HepG2 (cell line): ENCODE data around the gene TTC28. TPM values are rescaled to one million over a fixed set of nuclear protein-coding genes. Genes with fewer than 3 reads are reported as not detected.

ENCODE experiments used
- ATAC-seq: fragments of 200-7000 bp; cut with Tn5 transposase; 3 replicates; pipeline ENCODE4 v1.9.1; 2020; ENCODE audit warnings: mild to moderate bottlenecking, moderate library complexity
- BruUV-seq: library from RNA; stranded (reverse); fragments of 400-500 nt; replicated peaks from 2 replicates; lab custom pipeline; 2021; lab: Mats Ljungman, UMichigan
- CTCF ChIA-PET: fragments of 300-600 bp; formaldehyde crosslinking; extraction: SDS; loops from one replicate; lab custom pipeline; 2021; ENCODE audit warnings: low total read pairs, inconsistent platforms, low intra/inter-chr PET ratio; lab: Yijun Ruan, JAX
- POLR2A ChIA-PET: fragments of 350-600 bp; sonication (Branson Sonifier 250); formaldehyde crosslinking; loops from one replicate; lab custom pipeline; 2020; ENCODE audit warnings: antibody characterized with exemption, inconsistent platforms; lab: Yijun Ruan, JAX
- DNase-seq: peaks from one replicate; pipeline ENCODE4 v3.0.0-alpha.2; 2015; ENCODE audit warnings: low spot score
- FAIRE-seq: peaks from 3 replicates; lab custom pipeline; 2011; peaks lifted over from hg19 to GRCh38; lab: Jason Lieb, UNC
- H2AFZ ChIP-seq: one replicate; pipeline ENCODE4 v1.6.1; 2011; ENCODE audit warnings: low read length, inconsistent platforms
- H3K27ac ChIP-seq: fragments of 300-600 bp; 3 replicates; pipeline ENCODE4 v1.8.0; 2011; ENCODE audit warnings: mixed run types, mild to moderate bottlenecking, mixed read lengths, low read length, inconsistent platforms; ENCODE audit not compliant: insufficient read depth; ENCODE audit errors: extremely low read length
- H3K27me3 ChIP-seq, 2 experiments: fragments of 200-600 bp in 1 of 2; 2 replicates in 1 of 2; 3 replicates in 1 of 2; pipeline versions ENCODE4 v1.6.0 to v1.8.0; 2011; ENCODE audit warnings: low read length in 2 of 2, mild to moderate bottlenecking in 2 of 2, moderate library complexity in 2 of 2, inconsistent platforms in 1 of 2; ENCODE audit not compliant: insufficient read depth in 2 of 2, control insufficient read depth in 1 of 2
- H3K36me3 ChIP-seq, 2 experiments: fragments of 200-600 bp in 1 of 2; replicated peaks in 1 of 2; 2 replicates in 1 of 2; 3 replicates in 1 of 2; pipeline versions ENCODE4 v1.5.1 to v1.8.0; 2011; ENCODE audit warnings: low read length in 2 of 2, inconsistent platforms in 1 of 2; ENCODE audit not compliant: insufficient read depth in 2 of 2, control insufficient read depth in 1 of 2
- H3K4me1 ChIP-seq: 2 replicates; pipeline ENCODE4 v1.5.1; 2012; ENCODE audit warnings: low read length, inconsistent platforms; ENCODE audit not compliant: insufficient read depth
- H3K4me2 ChIP-seq: 2 replicates; pipeline ENCODE4 v1.6.0; 2011; ENCODE audit warnings: low read depth, low read length, inconsistent platforms
- H3K4me3 ChIP-seq, 3 experiments: fragments of 200-600 bp in 1 of 3; sonication (generic), shearing (Covaris generic) in 1 of 3; replicated peaks in 1 of 3; 2 replicates each; pipeline ENCODE4 v1.5.1; 2011 to 2016; ENCODE audit warnings: low read length in 3 of 3, inconsistent platforms in 2 of 3, low read depth in 2 of 3, mild to moderate bottlenecking in 2 of 3, control low read depth in 1 of 3, mixed read lengths in 1 of 3; ENCODE audit not compliant: insufficient read depth in 1 of 3
- H3K79me2 ChIP-seq: one replicate; pipeline ENCODE4 v1.6.1; 2011; ENCODE audit warnings: low read length, inconsistent platforms; ENCODE audit not compliant: insufficient read depth
- H3K9ac ChIP-seq: 2 replicates; pipeline ENCODE4 v1.6.0; 2011; ENCODE audit warnings: mild to moderate bottlenecking, low read depth, low read length, inconsistent platforms; ENCODE audit not compliant: insufficient read depth
- H3K9me3 ChIP-seq: 2 replicates; pipeline ENCODE4 v1.5.1; 2012; ENCODE audit warnings: mild to moderate bottlenecking, low read length
- H4K20me1 ChIP-seq: 2 replicates; pipeline ENCODE4 v1.6.0; 2011; ENCODE audit warnings: inconsistent platforms, mild to moderate bottlenecking, low read length, moderate library complexity; ENCODE audit not compliant: insufficient read depth
- CEBPB ChIP-seq: IDR thresholded peaks from 2 replicates; pipeline ENCODE4 v1.6.1; 2011; ENCODE audit warnings: low read depth, low read length, improper control_type of control experiment, borderline replicate concordance
- CTCF ChIP-seq: sonication (generic); formaldehyde crosslinking; IDR thresholded peaks from 2 replicates; pipeline ENCODE4 v1.5.0; 2020; ENCODE audit warnings: mild to moderate bottlenecking, missing genetic modification reagents, moderate library complexity
- GLI4 ChIP-seq: sonication (generic); formaldehyde crosslinking; IDR thresholded peaks from 2 replicates; pipeline ENCODE4 v1.5.1; 2020; ENCODE audit warnings: missing genetic modification reagents, mild to moderate bottlenecking, moderate library complexity, borderline replicate concordance
- HOXA9 ChIP-seq: sonication (generic); formaldehyde crosslinking; IDR thresholded peaks from 2 replicates; pipeline ENCODE4 v1.8.1; 2022; ENCODE audit warnings: missing genetic modification reagents, mild to moderate bottlenecking, moderate library complexity, borderline replicate concordance
- IRF1 ChIP-seq: sonication (generic); formaldehyde crosslinking; IDR thresholded peaks from 2 replicates; pipeline ENCODE4 v1.4.0; 2020; ENCODE audit warnings: low read depth, mild to moderate bottlenecking, missing genetic modification reagents
- MIXL1 ChIP-seq: IDR thresholded peaks from 2 replicates; pipeline ENCODE4 v1.6.1; 2016
- NR2C2 ChIP-seq: sonication (generic); formaldehyde crosslinking; IDR thresholded peaks from 2 replicates; pipeline ENCODE4 v1.4.0; 2020; ENCODE audit warnings: missing genetic modification reagents, mild to moderate bottlenecking, moderate library complexity, borderline replicate concordance
- RAD21 ChIP-seq: fragments of 450-650 bp; formaldehyde crosslinking; IDR thresholded peaks from 2 replicates; pipeline ENCODE4 v1.5.0; 2020; ENCODE audit warnings: mild to moderate bottlenecking
- ZBTB7B ChIP-seq: sonication (generic); formaldehyde crosslinking; IDR thresholded peaks from 2 replicates; pipeline ENCODE4 v1.4.0; 2020; ENCODE audit warnings: missing genetic modification reagents
- ZNF556 ChIP-seq: sonication (generic); formaldehyde crosslinking; IDR thresholded peaks from 2 replicates; pipeline ENCODE4 v1.4.0; 2020; ENCODE audit warnings: mild to moderate bottlenecking, missing genetic modification reagents, borderline replicate concordance
- ZNF691 ChIP-seq: sonication (generic); formaldehyde crosslinking; IDR thresholded peaks from 2 replicates; pipeline ENCODE4 v1.4.0; 2020; ENCODE audit warnings: missing genetic modification reagents, low read depth, mild to moderate bottlenecking, borderline replicate concordance
- WGBS: methylation state at CpG from one replicate; pipeline ENCODE4 v1.1.6; 2017; ENCODE audit warnings: low lambda C conversion rate; 5-methylcytosine and 5-hydroxymethylcytosine counted together
- in situ Hi-C: cut with HindIII; loops from 2 replicates; pipeline ENCODE4 v1.10.0; 2017; ENCODE audit warnings: low pct_unique_long_range_greater_than_20kb; ENCODE audit not compliant: extremely low pct_ligation_motif_present
- intact Hi-C: fragments of 100-400 bp; cut with micrococcal nuclease; formaldehyde crosslinking; loops from one replicate; pipeline ENCODE4 v1.10.0; 2022; ENCODE audit not compliant: unreplicated experiment
- polyA plus RNA-seq, 8 experiments: library from polyadenylated mRNA; depleted of rRNA in 3 of 8; stranded (reverse) in 7 of 8; unstranded in 1 of 8; fragments of >200 nt; fragmentation: Illumina TruSeq in 4 of 8; extraction: Trizol in 4 of 8; gene quantifications; 2 replicates each; pipeline versions ENCODE4 v1.2.1 to v1.2.3, GENCODE V29; 2011 to 2016; ENCODE audit warnings: low read depth in 4 of 8, missing spikeins in 1 of 8, mixed read lengths in 1 of 8; ENCODE audit not compliant: insufficient read depth in 1 of 8
- total RNA-seq, 5 experiments: library from RNA; depleted of rRNA; stranded (reverse); fragments of >200 nt; fragmentation: Illumina TruSeq; extraction: Trizol; gene quantifications; 2 replicates each; pipeline ENCODE4 v1.2.3, GENCODE V29; 2016; ENCODE audit warnings: low read depth in 1 of 5
- TF ChIP-seq, protein P1 (sequence below): IDR thresholded peaks from 2 replicates; pipeline ENCODE4 v1.6.1; 2016; ENCODE audit warnings: low read depth

The TTC28 gene
- total and polyA plus RNA-seq, 2 of the 13 experiments (the other 11 are each of a cell fraction or from before 2014, with no cell fraction given), result 4.2 to 13.1 TPM

- Histone ChIP-seq H4K20me1 (no peaks in the 10 kb centered on the region), H3K4me2 (no peak overlapping the region), H2AFZ (no peak overlapping the region), H3K9me3 (no peaks in the 10 kb centered on the region), H3K36me3 (no peaks in the 10 kb centered on the region), H3K27me3 (no peaks in the 10 kb centered on the region), H3K79me2 (peaks cover 11% of the 10 kb centered on the region), H3K4me3 (no peak overlapping the region), H3K4me1 (peaks cover 13% of the 10 kb centered on the region), H3K27ac (no peak overlapping the region), H3K9ac (no peak overlapping the region)
- ATAC-seq (no peak), FAIRE-seq (no peak), DNase-seq (no peak)
- CTCF ChIA-PET, result interaction anchor here (0.8 kb wide), 1 partner anchor 546 kb away, joined by 3 read pairs; no protein-coding TSS in a partner anchor
- intact Hi-C loops (no loop called here), in situ Hi-C loops (no loop called here)
- POLR2A ChIA-PET, result no interaction called here
- WGBS, result 99% methylated on average over 3 of the region's 3 CpGs
- TF ChIP-seq, protein P1, sequence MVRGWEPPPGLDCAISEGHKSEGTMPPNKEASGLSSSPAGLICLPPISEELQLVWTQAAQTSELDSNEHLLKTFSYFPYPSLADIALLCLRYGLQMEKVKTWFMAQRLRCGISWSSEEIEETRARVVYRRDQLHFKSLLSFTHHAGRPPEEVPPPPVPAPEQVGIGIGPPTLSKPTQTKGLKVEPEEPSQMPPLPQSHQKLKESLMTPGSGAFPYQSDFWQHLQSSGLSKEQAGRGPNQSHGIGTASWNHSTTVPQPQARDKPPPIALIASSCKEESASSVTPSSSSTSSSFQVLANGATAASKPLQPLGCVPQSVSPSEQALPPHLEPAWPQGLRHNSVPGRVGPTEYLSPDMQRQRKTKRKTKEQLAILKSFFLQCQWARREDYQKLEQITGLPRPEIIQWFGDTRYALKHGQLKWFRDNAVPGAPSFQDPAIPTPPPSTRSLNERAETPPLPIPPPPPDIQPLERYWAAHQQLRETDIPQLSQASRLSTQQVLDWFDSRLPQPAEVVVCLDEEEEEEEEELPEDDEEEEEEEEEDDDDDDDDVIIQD, result no peak
- TF ChIP-seq CEBPB, result peak; percentile 19; the same call in 1 of the 2 replicates
- BruUV-seq, result no TSS peak
Observed at GRCh38 chr22:28597665-28598064, 82.0 kb downstream of the TTC28 start.

DNA sequence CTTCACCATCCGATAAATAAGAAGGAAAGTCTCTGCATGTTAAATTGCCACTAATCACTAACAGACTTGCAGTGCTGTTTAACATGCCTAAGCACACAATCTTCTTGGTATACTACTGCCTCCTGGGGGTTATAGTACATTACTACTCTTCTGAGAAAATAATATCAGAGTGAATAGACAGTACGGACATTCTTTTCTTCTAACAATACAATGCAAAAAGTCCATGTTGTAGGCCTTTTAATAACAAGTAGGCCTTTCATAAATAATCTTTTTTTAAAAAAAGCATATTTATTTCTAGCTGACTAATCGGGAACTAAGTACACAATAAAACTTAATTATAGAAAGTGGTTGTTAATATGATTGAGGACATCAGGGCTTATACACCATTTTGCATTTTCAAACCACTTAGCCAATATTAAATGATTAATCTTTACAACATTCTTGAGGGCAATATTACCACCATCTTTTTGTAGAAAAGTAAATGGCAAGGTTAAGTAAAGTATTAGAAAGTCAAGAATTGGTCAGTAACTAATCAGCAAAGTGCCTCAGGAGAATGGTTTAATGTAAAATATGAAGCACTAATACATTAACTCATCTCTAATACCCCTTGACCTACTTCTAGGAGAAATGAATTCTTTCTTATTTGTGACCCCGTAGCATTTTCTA, 84.7 kb downstream of the TTC28 start:
- Histone ChIP-seq H2AFZ (no peak overlapping the region), H3K79me2 (peaks cover 3% of the 10 kb centered on the region), H4K20me1 (no peaks in the 10 kb centered on the region), H3K9ac (no peak overlapping the region), H3K9me3 (no peaks in the 10 kb centered on the region), H3K27me3 (no peaks in the 10 kb centered on the region), H3K4me3 (no peak overlapping the region), H3K36me3 (no peaks in the 10 kb centered on the region), H3K27ac (no peak overlapping the region), H3K4me1 (no peaks in the 10 kb centered on the region), H3K4me2 (no peak overlapping the region)
- BruUV-seq, result no TSS peak
- WGBS, result 39% methylated on average over 4 of the region's 4 CpGs
- ChIA-PET CTCF (interaction anchor here (1.3 to 2.5 kb wide), 2 partner anchors 543 to 575 kb away, joined by 6 to 31 read pairs; no protein-coding TSS in a partner anchor), POLR2A (no interaction called here)
- FAIRE-seq, result peak; percentile 73
- peak; percentile 82 for ATAC-seq
- intact Hi-C loops, result loop anchor here (1.0 kb wide), 3 partner anchors 152 to 575 kb away; no protein-coding TSS in a partner anchor
- peak; percentile 54 for DNase-seq
- in situ Hi-C loops, result loop anchor here (5.0 kb wide), 2 partner anchors 543 to 573 kb away; no protein-coding TSS in a partner anchor
- no peak for TF ChIP-seq ZNF691 (CRISPR knock-in tag)
- TF ChIP-seq MIXL1, result peak; percentile 44; the same call in 1 of the 2 replicates
- no peak for TF ChIP-seq GLI4 (CRISPR knock-in tag)
- TF ChIP-seq HOXA9 (CRISPR knock-in tag), result no peak
- TF ChIP-seq NR2C2 (CRISPR knock-in tag), result no peak
- peak; percentile 64 for TF ChIP-seq RAD21 (CRISPR knock-in tag)
- no peak for TF ChIP-seq IRF1 (CRISPR knock-in tag)
- no peak for TF ChIP-seq ZBTB7B (CRISPR knock-in tag)
- peak; percentile 74 for TF ChIP-seq CTCF (CRISPR knock-in tag)
- TF ChIP-seq ZNF556 (CRISPR knock-in tag), result no peak
